HG02610 (cell line): Measurements from ENCODE around the gene DBF4B.

ENCODE experiments used
- ATAC-seq: cut with Tn5 transposase; IDR thresholded peaks from one replicate; pipeline ENCODE4 v1.9.1; 2021; ENCODE audit warnings: mild to moderate bottlenecking, moderate library complexity; ENCODE audit not compliant: unreplicated experiment

Gene DBF4B

DNA sequence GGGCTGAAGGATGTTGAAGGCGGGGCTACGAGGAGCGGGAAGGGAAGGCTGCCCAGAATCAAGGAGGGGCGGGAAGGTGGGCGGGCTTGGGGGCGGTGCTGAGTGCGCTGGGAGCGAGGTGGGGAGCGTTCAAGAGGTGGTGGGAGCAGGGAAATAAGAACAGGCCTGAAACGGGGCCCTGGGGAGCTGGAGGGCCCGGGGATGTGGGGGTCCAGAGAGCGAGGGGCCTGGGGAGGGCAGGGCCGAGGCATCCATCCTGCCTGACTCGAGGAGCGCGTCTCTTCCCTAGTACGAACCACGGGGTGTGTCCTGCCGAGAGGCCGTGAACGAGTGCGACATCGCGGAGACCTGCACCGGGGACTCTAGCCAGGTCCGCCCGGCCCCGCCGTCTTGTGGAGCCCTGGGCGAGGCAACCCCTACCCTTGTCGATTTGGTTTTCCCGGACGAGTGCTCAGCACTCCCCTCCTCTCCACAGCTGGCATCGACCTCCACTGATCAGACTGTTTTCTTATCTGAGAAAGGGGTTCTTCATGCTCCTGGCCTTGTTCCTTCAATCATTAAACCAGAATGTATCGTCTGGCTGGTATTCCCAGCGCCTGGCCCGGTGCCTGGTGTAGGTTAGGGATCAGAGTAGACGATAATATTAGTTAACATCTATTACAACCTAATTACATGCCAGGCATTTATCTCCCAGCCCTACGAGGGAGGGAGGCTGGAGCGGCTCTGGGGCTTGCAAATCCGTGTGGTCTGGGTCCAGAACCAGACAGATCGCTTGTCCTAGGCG is 67.6 kb downstream of the DBF4B start:
- ATAC-seq: no peak

DNA sequence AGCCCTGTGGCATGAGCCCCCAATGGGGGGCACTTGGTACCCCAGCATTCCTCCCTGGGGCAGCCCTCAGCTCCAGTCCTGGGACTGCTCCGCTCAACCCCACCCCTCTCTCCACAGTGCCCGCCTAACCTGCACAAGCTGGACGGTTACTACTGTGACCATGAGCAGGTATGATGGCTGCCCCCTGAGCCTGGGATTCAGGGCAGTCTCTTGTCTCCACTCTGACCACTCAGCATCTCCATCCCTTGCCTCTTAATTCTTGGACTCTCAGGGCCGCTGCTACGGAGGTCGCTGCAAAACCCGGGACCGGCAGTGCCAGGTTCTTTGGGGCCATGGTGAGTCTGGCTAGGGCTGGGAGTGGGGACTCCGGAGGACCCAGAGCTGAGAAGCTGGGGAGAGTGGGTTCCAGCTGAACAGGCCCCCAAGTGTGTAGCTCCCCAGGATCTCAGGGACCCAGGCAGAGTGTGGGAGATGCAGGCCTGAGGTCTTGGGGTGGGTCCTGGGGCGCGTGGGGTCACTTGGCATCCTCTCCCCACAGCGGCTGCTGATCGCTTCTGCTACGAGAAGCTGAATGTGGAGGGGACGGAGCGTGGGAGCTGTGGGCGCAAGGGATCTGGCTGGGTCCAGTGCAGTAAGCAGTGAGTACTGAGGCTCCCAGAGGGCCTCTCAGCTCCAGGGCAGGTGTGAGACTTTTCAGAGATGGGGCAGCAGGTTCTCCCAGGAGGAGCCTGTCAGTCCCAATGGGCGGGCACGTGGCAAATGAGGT is 68.3 kb downstream of the DBF4B start:
- ATAC-seq: no peak

DNA sequence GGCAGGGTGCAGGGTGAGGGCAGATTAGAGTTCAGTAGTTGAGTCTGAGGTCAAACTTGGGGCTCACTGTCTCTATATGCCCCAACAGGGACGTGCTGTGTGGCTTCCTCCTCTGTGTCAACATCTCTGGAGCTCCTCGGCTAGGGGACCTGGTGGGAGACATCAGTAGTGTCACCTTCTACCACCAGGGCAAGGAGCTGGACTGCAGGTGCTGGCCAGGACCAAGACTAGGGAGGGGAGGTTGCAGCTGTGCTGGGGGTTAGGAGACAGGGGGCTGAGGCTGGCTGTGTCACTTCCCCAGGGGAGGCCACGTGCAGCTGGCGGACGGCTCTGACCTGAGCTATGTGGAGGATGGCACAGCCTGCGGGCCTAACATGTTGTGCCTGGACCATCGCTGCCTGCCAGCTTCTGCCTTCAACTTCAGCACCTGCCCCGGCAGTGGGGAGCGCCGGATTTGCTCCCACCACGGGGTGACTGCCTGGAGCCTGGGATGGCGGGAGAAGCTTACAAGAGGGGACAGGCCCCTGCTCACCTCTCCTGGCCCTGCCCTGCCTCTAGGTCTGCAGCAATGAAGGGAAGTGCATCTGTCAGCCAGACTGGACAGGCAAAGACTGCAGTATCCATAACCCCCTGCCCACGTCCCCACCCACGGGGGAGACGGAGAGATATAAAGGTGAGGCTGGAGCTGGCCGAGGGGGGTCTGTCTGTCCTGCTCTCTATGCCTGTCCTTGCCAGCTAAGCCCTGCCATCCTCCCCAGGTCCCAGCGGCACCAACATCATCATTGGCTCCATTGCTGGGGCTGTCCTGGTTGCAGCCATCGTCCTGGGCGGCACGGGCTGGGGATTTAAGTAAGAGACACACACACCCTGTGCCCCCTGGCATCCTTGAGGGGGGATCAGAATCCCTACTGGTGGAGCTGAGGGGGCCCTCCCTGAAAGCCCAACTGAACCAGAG is 69.2 kb downstream of the DBF4B start:
- no peak for ATAC-seq

DNA sequence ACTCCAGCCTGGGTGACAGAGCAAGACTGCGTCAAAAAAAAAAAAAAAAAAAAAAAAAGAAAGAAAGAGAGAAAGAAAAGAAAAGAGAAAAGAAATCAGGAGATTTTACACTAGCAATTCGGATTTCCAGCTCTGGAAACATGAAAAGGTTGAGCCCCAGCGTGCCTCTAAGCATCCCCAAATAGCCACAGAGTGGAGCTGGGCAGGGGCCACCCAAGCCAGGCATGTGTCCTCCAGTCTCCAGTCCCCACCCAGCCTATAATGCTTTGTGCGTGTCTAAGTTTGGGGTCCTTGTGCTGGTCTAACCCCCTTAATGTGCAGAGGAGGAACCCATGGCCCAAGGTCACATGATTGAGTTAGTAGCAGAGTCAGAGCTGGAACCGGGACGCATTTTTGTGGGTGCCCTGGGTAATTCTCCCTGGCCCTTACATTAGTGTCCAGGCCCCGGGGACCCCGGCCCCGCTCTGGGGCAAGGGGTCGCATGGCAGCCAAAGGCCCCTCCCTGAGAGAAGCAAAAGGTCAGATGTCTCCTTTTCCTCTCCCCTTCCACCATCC is 70.3 kb downstream of the DBF4B start:
- no peak for ATAC-seq

DNA sequence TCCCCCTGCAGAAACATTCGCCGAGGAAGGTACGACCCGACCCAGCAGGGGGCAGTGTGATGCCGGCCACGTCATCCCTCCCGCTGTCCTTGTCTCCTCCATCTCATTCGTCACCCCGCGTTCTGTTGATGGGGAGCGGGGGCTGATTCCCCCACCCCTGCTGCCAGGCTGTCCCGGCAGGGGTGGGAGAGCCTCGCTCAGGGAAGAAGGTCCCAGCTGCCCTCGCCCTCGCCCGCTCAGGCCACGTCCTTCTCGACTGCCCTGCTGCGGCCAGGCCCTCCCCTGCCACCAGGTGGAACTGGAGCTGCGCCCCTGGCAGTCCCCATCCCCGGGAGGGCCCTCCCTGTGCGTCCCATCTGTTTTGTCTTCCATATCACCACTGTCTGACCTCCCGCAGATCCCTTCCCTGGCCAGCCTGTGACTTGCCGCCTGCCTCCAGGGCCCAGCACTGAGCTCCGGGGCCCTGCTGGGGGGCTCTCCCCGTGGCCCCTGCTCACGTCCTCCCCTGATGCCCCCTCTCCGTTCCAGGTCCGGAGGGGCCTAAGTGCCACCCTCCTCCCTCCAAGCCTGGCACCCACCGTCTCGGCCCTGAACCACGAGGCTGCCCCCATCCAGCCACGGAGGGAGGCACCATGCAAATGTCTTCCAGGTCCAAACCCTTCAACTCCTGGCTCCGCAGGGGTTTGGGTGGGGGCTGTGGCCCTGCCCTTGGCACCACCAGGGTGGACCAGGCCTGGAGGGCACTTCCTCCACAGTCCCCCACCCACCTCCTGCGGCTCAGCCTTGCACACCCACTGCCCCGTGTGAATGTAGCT is 71.0 kb downstream of the DBF4B start:
- ATAC-seq: no peak

DNA sequence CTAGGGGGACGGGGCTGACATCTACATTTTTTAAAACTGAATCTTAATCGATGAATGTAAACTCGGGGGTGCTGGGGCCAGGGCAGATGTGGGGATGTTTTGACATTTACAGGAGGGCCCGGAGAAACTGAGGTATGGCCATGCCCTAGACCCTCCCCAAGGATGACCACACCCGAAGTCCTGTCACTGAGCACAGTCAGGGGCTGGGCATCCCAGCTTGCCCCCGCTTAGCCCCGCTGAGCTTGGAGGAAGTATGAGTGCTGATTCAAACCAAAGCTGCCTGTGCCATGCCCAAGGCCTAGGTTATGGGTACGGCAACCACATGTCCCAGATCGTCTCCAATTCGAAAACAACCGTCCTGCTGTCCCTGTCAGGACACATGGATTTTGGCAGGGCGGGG is 71.7 kb downstream of the DBF4B start:
- ATAC-seq: no peak

DNA sequence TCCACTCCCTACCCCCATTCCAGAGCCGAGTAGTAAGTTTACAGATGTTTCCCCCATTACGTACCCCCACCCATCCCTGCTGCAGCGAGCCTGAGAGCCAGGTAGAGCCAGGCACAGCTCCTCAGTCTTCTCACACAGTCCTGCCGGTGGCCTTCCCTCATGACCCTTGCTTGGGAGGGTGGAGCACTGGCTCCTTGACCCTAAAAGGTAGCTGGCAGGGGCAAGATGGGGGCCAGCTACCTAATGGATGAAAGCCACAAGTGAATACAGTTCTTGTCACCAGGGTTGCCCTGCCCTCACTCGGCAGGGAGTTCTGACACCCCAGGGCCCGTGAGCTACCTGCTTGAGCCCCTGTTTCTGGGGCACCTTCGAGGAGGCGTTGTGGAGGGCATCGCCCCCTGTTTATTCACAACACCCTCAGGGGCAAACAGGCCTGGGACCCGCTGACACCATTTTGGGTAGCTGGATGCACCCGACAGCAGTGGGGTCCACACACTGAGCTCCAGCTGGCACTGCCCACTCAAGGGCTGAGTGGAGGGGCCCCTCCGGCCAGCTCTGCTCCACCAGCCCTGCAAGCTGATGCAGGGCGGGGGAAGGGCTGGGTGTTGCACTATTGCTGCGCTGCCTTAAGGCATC is 72.5 kb downstream of the DBF4B start:
- ATAC-seq: no peak

DNA sequence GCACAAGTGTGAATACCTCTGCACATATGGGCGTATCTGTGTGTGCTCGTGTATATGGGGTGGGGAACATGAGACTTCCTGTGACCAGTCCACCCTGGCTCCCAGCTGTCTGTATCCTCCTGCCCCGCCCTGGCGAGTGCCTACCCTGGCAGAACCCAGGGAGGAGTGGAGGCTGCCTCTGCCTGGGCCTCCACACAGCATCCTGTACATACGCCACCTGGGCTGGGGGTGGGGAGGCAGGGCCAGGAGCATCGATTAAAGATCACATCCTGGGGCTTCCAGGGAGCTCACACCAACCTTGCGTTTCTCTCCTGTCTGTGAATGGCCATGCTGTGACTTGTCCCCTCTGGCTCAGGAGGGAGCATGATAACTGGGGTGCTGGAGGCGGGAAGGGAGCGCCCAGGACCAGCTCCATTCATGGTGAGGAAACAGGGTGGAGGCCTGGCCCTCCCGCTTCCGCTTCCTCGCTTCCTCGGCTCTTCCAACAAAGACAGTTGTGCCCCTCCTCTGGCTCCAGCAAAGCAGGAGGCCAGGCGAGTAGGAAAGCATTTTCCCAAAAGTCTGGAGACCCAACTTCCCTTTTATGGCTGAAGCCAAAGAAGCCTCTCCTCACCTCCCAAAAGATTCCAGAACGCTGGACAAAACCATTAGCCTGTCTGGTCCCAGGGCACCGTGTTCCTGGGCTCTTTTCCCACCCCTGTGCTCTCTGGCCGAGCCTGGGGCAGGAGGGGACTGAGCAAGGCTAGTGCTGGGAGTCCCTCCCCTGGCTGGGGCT is 73.3 kb downstream of the DBF4B start:
- no peak for ATAC-seq

DNA sequence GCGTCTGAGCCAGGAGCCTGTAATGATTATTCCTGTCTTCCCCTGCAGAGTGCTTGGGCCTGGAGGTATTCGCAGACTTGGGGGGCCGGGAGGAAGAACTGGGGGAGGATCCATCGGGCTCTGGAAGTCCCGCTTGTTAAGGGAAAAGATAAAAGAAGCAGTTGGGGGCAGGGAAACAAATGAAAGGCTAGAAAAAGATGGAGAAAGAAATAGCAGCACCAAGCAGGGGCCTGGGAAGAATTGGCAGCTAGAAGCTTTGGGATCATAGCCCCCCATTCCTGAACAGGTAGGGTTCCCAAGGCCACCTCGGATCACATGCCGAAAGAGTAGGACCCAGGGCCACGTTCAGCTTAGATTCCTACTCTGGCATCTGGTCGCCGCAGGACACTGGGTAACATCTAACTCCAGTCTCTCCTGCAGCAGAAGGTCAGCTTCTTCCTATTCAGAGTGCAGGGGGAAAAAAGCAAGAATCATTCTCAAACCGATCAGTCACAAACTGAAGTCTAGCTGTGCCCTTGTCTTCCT is 73.9 kb downstream of the DBF4B start:
- no peak for ATAC-seq

DNA sequence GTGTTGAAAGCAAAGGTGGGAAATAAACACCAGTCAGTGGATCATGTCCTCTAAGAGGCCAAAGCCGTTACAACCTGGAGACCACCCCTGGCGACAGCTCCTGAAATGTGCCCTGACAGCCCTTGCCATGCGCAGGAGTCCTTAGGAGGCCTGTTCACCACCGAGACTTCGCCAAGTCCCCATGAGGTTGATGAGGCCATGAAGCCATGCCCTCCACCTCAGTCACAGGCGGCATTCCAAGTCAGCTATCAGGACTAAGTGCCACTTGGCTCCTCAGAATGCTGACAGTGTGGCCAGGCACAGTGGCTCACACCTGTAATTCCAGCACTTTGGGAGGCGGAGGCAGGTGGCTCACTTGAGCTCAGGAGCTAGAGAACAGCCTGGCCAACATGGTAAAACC is 77.5 kb downstream of the DBF4B start:
- no peak for ATAC-seq

DNA sequence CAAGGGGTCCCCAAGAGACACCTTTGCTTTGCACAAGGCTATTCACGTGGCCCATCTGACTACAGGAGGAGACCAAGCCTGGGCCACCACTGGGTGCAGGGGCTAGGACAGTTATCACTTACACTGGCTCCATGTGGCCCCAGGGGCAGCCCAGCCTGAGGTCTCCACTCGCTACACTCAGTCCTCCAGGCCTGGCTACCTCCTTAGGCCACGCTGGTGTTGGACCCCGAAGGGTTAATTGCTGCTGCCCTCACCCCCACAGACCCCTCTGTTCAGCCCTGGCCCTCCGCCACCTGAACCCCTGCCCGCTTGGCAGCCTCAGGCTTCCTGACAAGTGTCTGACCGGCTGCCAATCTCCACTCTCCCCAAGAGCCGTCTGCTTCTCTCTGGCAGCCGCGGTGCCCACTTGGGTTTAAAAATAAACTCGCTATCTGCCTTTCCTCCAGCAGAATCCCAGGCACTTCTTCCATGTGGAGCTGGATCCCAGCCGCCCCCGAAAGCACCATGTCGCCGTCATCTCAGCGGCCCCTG is 78.2 kb downstream of the DBF4B start:
- ATAC-seq: no peak

DNA sequence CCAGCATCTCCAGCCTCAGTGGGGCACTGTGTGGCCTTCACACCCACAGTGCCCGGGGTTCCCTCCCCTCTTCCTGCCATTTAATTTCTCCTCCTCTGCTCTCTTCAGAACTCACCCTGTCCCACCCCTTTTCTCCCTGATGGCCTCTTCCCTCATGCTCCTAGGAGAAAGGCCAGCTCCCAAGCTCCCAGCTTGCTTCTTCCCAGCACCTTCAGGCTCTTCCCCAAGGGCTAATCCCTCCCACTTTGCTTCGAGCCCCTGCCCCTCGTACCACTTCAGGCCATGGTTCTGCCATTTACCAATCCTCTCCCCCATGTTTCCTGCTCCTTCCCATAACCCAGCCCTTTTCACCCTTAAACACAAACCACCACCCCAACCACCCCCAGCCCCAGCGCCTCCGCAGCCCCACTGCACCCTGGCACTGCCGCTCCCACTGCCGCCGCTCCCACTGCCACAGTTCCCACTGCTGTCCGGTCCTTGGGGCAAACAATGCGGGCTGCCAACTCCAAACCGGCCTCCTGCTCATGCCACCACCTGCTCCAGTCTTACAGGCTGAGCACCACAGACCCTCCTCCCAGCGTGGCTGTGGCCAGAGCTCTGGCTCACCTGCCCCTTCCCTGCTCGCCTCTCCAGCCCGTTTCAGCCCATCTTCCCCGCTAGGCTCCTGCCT is 78.9 kb downstream of the DBF4B start:
- no peak for ATAC-seq

DNA sequence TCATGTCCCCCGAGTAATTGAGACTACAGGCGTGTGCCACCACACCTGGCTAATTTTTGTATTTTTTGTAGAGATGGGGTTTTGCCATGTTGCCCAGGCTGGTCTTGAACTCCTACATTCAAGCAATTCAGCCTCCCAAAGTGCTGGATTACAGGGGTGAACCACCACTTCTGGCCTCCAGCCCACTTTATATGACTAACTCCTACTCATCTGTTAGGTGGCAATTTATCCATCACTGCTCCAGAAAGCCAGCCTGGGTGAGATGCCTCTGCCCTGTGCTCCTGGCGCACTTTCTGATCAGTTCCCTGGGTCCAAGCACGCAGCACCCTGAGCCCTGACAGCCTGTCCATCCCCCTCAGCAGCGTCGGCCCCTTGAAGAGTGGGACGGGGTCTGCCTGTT is 79.7 kb downstream of the DBF4B start:
- no peak for ATAC-seq

DNA sequence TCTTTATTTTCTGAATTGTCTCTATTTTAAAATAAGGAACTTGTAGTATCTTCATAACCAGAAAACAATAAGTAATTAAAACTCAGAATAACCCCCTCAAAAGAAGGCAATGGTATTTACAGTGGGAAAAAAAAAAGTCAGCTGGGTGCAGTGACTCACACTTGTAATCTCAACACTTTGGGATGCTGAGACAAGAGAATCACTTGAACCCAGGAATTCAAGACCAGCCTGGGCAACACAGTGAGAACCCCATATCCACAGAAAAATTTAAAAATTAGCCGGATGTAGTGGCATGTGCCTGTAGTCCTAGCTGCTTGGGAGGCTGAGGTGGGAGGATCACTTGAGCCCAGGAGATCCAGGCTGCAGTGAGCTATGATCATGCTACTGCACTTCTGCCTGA is 83.8 kb downstream of the DBF4B start:
- no peak for ATAC-seq

DNA sequence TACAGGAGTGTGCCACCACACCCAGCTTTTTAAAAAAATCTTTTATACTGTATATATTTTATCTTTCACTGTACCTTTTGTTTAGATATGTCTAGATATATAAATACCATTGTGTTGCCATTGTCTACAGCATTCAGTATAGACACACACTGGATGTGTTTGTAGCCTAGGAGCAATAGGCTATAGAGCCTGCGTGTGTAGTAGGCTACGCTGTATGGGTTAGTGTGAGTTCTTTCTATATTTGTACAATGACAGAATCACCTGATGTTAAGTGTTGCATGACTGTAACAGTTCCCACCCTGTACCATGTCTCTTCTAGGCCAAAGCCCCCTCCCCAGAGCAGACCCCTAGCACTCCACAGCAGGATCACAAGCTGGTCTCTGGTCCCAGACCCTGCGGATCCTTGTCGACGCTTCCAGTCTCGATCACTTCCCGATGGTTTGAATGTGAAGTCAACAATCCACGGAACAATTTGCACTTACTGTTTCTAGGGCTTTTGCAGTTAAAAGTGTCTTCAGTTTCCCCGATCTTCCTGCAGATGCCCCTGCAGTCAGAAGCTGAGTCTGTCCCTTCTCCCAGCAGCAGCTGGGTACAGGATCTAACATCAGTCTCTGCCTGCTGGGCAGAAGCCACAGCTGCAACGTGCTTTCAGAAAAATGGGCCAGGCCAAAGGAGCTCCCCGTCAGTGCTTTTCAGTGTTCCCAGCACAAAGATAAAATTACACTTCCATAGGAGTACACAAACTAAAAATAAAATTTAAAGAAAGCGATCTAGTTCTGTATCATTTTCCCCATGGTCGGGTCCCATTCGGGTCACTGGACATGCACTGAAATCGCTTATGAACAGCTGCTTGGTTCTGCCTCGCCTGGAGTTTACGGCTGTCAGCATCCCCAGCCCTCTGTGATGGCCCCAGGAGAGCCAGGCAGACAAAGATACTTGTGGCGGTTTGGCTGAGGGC is 85.7 kb downstream of the DBF4B start:
- ATAC-seq: no peak

DNA sequence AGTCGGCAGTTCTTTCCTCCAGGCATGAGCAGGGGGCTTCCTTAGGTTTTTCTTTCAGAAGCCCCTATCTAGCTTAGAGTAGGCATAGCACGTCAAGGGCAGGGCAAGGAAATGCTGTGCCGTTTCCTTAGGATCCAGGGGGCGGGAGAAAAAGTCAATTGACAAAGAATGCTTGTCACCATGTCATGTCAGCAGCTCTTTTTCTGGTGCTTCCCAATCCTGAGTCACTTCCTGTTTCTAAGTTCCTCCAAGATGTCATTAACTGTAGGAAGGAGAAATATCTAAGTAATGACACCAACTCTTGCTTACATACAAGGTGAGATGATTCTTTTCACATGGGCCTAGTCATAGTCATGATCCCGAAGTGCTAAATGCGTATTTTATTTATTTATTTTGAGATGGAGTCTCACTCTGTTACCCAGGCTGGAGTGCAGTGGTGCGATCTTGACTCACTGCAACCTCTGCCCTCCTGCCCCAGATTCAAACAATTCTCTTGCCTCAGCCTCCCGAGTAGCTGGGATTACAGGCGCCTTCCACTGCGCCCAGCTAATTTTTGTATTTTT is 86.5 kb downstream of the DBF4B start:
- no peak for ATAC-seq
